ENCODE results near the gene HOXC4.
"Not testable (repeated sequence)": the region's sequence is repeated elsewhere in the genome, so short reads cannot be mapped to it uniquely, and the experiment has no call there.

The HOXC4 gene

DNA sequence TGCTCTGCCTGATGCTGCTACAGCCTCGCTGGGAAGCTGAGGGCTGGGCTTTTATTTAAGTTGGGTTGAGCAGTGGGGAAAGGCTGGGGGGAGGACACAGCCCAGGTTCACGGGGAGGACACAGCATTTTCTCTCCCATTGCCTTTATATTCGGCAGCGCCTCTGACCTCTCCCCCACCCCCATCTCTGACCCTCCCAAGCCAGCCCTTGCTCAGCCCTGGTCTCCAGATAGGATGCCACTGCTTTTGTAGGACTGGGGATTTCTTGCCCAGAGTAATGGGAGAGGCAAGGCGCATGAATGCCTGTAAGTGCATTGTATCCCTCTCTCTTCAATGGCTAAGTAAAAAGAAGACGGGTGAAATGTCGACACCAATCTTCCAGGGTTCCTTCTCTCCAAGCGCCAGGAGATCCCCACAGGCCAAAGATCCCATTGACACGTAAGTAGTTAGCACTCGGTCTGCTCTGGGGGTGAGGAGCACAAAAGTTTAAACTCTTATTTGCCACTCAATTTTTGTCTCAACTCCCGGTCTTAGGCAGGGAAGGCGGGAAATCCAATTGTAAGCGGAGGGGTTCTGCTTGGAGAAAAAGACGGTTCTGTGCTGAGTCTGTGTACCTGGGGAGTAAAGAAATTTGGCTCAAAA is 4.6 kb downstream of the HOXC4 start:
- DNase-seq (ENCODE audit: low spot score) = no peak

DNA sequence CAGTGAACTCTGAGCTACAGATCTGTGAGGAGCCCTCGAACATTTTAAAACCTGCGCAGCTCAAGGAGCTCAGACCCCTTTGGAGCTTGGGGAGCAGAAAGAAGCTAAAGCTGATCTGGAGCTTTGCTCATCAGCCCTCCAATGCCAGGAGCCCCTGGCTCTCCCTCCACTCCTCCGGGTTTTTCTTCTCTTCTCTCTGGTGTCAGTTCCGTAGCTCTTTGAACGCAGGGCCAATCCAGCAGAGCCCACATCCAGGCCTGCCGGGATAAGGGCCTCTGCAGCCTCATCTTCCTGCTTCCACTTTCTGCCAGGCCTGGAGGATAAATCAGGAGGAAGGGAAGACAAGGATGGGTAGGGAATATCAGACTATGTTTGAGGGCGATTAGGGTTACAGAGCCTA is 6.0 kb downstream of the HOXC4 start:
- DNase-seq (ENCODE audit: low spot score) = no peak

DNA sequence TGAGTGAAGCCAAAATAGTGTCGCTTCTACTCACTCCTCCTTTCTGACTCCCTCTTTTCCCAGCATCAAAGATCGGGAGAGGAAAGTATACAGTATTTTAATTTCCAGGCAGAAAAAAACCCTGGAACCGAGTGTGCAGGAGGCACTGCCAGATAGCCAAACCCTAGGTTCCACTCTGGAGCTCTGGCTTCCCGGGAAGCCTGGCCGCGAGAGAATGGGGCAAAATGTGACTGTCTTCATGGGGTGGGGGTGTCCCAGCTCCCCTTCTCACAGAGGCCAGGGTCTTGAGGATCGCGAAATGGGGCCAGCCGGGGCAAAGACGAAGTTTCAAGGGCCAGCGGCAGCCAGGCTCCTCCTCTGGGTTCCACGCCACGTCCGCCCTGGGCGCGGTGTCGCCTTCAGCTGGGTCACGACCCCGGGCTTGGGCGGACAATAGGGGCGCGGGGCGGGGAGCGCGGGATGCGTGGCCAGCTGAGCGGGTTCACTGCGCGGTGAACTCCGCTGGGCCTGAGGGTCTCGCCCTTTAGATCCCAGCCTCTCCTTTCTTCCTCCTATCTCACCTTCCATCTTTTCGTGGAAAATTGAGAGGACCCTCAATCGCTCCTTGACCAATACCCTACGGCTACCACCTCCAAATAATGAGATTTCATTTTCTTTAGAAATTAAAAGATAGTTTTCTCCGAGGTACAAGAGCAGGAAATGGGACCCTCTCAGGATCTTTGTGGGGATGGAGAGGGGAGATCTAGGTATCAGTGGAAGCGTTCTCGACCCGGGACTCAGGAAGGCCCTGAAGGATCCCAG is 6.7 kb downstream of the HOXC4 start:
- DNase-seq (ENCODE audit: low spot score) = no peak

DNA sequence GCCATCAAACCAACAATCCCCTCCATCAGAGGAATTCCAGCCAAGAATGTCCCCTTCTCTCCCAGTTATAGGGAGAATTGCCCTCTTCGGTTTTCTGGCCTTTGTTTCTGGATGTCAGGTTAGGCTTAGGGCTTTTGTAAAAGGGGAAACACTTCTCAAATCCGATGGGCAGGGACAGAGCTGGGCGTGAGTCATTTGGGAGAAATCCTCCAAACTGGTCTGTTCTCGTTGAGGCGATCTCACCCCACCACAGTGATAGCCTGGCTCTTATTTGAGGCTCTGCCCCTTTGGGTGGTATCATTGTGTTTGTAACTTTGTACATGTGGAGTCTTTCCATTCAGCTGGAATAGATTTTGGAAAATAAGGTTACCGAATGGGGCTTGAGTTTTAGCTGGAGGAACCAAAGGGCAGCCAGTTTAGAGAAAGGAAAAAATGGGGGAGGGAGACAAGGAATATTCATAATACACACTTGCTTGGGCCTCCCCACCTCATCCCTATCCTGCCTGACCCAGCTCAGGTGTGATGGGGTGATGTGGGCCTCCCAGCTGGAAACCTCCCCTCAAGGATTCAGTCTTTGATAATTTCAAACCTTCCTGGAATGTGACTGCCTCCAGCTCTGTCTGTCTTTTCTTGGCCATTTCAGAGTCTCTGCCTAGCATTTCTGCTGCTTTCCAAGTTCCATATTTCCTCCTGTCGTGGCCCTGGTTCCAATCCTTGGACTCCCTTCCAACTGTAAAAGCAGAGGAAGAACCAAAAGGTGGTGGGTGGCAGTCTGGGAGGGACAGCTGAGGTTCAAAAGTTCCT is 7.5 kb downstream of the HOXC4 start:
- no peak for DNase-seq (ENCODE audit: low spot score)

GRCh38 chr12:54065677-54066076 is 12.0 kb downstream of the HOXC4 start:
- no peak for DNase-seq (ENCODE audit: low spot score)

- no peak for DNase-seq (ENCODE audit: low spot score)
These were observed 12.8 kb downstream of the HOXC4 start for GRCh38 chr12:54066408-54066807.

GRCh38 chr12:54068418-54069070 is 14.9 kb downstream of the HOXC4 start:
- no peak for DNase-seq (ENCODE audit: low spot score)

GRCh38 chr12:54071942-54072341 is 18.3 kb downstream of the HOXC4 start:
- no peak for DNase-seq (ENCODE audit: low spot score)

DNA sequence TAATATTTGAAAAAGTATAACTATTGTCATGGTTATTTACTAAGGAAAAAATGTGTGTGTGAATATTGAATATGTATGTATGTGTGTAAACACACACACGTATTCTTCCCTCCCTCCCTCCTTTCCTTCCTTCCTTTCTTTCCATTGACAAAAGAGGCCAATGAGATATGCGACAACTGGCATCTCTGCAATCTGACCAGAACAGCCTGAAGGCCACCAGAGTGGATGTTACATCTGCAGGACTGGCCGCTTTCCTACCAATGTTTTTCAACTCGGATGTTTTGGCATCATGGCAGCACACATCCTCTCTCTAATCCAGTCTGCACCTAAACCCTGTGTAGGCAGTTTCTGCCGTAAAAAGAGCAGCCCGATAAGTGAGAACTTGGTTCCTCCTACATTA is 20.7 kb downstream of the HOXC4 start:
- no peak for DNase-seq (ENCODE audit: low spot score)

- no peak for DNase-seq (ENCODE audit: low spot score)
These were observed 21.8 kb downstream of the HOXC4 start for GRCh38 chr12:54075409-54075808.

DNA sequence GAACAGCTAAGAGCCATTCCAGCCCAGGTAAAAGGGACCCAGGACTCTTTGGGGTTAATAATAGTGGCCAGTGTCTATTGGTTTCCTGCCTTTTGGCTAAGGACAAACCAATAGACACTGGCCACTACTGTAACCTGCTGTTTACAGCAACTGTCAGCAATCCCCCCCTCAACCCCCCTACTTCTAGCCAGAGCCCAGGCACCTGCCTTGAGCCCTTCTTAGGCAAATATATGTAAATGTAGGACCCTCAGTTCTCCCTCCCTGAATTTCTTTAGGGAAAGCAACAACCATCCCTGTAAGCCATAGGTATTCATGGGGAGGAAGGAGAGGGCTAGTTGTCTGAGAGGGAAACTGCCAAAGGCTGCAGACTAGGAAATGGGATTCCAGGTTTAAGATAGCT is 22.3 kb downstream of the HOXC4 start:
- DNase-seq (ENCODE audit: low spot score) = no peak

DNA sequence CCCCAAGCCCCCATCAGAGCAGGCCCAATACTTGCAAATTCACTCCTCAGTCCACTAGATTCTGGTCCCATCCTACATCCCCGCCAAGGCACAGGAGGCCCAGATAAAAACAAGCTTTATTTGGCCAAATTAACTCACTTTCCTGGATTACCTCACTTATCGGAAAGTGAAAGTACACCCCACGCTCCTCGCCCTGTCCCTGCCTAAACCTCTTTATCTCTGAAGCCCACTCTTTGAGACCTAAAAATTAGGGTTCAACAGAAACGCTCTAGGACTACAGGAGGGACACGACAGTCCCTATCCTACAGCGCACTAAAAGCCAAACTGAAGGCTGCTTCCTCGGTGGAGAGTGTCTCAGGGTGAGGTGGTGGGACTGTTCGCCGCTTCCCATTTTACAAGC is 24.2 kb downstream of the HOXC4 start:
- DNase-seq (ENCODE audit: low spot score) = not testable (repeated sequence)

- DNase-seq (ENCODE audit: low spot score) = not testable (repeated sequence)
These were observed 25.5 kb downstream of the HOXC4 start for GRCh38 chr12:54079115-54079514.

DNA sequence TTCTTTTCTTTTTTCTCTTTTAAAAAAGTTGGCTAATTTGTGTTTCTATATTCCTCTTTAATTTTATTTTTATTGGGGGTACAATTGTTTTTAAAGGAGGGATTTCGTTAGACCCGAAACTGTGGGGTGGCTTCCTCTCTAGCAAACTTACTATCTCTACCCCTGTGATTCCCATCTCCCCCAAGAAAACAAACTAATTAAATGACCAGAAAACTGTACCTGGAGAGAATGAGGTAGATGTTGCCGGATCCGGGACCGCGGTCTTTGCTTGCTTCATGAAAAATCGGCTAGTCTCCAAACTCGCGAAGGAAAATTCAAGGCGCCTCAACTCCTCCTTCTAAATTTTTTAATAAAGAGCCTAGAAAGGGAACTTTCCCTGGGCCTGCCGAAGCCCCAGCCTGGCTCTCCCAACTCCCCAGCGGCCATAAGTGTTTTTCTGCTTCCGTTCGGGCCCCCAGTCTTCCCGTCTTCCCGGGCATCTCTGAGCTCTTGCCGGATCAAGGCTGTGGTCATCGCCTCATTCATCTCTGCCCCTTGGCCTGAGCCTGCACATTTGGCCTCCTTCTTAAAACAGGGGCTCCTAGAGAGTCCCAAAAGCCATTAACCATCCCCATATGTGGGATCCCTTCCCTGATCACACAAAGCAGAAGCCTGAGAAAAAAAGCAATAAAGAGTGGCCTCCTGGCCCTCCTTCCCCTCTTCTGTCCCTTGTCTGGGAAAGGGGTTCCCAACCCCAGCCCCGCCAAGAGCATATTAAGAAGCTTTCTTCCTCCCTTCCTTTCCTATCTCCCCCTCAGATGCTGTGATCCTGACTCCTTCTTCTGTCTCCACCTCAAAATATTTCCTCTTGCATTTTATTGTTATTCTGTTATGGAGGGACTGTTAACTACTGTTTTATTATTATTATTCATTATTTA is 26.6 kb downstream of the HOXC4 start:
- DNase-seq (ENCODE audit: low spot score) = not testable (repeated sequence)

DNA sequence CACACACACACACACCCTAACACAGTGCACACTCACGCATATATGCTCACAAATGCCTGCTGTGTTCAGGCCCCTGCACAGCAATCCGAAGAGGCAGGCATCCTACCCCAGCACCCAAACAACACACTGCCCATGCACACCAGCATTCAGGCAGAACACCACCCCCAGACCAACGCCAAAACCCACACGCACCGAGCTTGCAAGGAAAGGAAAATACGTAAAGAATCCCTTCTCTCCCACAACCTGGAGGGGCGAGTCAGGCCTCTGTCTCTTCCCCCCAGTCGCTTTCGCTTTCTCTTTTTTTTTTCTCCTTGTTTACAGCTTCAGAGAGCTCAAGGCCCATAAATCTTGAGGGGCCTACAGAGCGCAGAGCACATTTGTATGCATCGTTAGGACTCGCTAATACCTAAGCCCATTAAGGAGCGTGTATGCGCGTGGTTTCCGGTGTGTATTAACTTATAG is 27.4 kb downstream of the HOXC4 start:
- not testable (repeated sequence) for DNase-seq (ENCODE audit: low spot score)

- DNase-seq (ENCODE audit: low spot score) = not testable (repeated sequence)
These were observed 28.2 kb downstream of the HOXC4 start for GRCh38 chr12:54081581-54082396.

- DNase-seq (ENCODE audit: low spot score) = no peak
These were observed 28.8 kb downstream of the HOXC4 start for GRCh38 chr12:54082397-54082892.

DNA sequence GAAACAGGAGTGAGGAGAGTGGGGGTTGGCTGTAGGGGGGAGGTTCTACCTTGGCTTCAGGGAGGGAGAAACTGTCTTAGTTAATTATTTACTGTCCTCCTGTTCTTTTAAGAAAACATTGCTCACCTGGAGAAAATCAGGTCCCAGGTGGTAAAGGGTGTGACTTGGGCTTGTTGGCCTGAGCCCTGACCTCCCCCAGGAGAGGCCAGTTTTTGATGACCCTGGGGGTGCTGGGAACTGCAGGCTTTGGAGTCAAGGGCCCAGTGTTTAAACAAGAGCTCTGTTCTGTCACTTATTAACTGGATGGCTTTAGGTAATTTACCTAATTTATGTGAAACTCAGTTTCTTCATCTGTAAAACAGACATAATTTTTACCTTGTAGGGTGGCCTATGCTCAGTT is 34.4 kb downstream of the HOXC4 start:
- not testable (repeated sequence) for DNase-seq (ENCODE audit: low spot score)

- DNase-seq (ENCODE audit: low spot score) = not testable (repeated sequence)
These were observed 35.8 kb downstream of the HOXC4 start for GRCh38 chr12:54089465-54089864.

DNA sequence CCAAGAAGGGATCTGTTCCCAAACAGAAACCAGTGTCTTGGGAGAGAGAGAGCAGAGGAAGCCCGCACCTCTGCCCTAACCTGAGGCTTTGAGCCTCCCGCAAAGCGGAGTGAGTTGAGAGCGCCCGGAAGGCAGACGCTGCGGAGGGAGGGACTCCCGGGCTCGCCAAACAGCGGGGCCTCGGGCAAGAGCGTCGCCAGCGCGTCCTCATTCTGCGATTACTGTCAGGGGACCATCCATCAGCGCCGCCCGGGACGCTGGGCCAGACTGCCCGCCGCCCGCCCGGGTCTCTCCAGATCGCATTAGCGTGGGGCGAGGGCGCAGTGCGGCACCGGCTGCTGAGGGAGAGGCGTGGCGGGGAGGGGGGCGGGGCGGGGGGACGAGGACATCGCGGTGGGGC is 36.7 kb downstream of the HOXC4 start:
- not testable (repeated sequence) for DNase-seq (ENCODE audit: low spot score)

All from COLO829 (cell line).